ENCODE data around the gene LHX4. TPM values are rescaled to one million over a fixed set of nuclear protein-coding genes. Genes with fewer than 3 reads are reported as not detected.

LHX4 gene
- total and polyA plus RNA-seq, 10 donors = 0.02 to 2.0 (median 0.03) TPM; not detected in 5

GRCh38 chr1:180251526-180252305, 21.7 kb downstream of the LHX4 start:
- Histone ChIP-seq H3K4me1 (peaks cover 0 to 17% (median 7%) of the 10 kb centered on the region in 6 donors), H3K4me3 (no peak overlapping the region), H3K27me3 (replicated peaks in 1 of 7) (peaks cover 0 to 53% (median 5%) of the 10 kb centered on the region in 7 donors), H3K9me3 (no peaks in the 10 kb centered on the region), H3K27ac (no peak overlapping the region), H3K36me3 (no peaks in the 10 kb centered on the region)
- intact Hi-C loops (cut with DNase I; ENCODE audit: low total_unique reads) = loop anchor here (10.0 kb wide), 2 partner anchors 163 to 223 kb away; no protein-coding TSS in a partner anchor
- WGBS, 5 donors = 84 to 90% (median 87%) methylated on average over 8 to 9 of the region's 9 CpGs
- TF ChIP-seq POLR2AphosphoS5 (IDR thresholded peaks at IDR 0.05) = no peak
- no peak for TF ChIP-seq CTCF (IDR thresholded peaks at IDR 0.05 in 8 of 11, conservative IDR thresholded peaks at IDR 0.05 in 3 of 11)
- TF ChIP-seq POLR2A (IDR thresholded peaks at IDR 0.05) = no peak
- DNase-seq = peak; percentile 66

DNA sequence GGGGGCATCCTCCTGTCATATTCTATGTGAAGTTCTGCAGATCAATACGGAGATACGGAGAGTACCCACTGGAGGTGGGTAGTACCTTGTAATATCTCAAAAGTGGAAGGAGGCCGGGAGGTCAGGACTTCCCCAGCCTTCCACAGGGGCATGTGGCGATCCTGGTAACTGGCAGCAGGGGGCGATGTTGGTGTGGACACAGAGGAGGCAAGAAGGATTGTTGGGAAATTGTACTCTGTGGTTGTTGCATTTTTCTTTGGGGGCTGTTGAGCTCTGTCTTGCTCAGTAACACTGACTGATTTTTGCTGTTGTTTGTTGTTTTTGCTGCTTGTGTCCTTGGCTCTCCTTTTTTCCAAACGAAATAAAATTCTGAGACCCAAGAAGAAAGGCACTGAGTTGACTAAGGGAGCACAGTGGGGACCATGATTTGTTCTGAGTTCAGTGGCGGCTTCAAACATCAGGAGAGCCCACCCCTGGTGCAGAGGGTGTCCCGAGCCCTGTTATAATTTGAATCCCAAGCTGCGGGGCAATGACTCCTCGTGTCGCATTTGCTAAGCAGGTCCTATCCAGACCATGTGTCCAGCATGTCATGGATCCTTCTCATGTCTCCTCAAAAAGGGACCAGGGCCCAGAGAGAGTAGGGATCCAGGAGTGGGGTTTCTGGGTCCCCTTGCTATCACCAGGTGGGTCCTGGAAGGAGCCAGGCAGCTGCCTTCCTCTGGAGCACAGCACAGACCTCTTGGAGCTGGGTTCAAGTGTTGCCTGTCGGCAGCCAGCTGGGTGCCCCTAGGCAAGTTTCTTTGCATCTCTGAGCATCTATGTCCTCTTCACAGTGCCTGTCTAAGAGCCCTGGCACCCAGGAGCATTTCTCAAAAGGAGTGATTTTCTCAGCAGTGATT, 22.8 kb downstream of the LHX4 start:
- WGBS, 5 donors = 62 to 69% (median 64%) methylated on average over 12 of the region's 12 CpGs
- no peaks in the 10 kb centered on the region for H3K36me3 ChIP-seq
- DNase-seq = peak; percentile 94
- peak in 1 of 3 donors; percentile 32 for TF ChIP-seq POLR2AphosphoS5 (IDR thresholded peaks at IDR 0.05)
- no peak for TF ChIP-seq POLR2A (IDR thresholded peaks at IDR 0.05)
- peak; percentile 72 to 94 (median 86) for TF ChIP-seq CTCF (IDR thresholded peaks at IDR 0.05 in 8 of 11, conservative IDR thresholded peaks at IDR 0.05 in 3 of 11)
- peaks cover 0 to 64% (median 15%) of the 10 kb centered on the region in 7 donors for H3K27me3 ChIP-seq (replicated peaks in 1 of 7)
- intact Hi-C loops (cut with DNase I; ENCODE audit: low total_unique reads) = loop anchor here (10.0 kb wide), 2 partner anchors 162 to 222 kb away; no protein-coding TSS in a partner anchor
- H3K9me3 ChIP-seq = no peaks in the 10 kb centered on the region
- peak overlapping the region in 1 of 8 donors; percentile 46 for H3K27ac ChIP-seq
- H3K4me1 ChIP-seq = peaks cover 0 to 17% (median 7%) of the 10 kb centered on the region in 6 donors
- no peak overlapping the region for H3K4me3 ChIP-seq

GRCh38 chr1:180253585-180254495, 23.8 kb downstream of the LHX4 start:
- intact Hi-C loops (cut with DNase I; ENCODE audit: low total_unique reads) = loop anchor here (10.0 kb wide), 2 partner anchors 161 to 221 kb away; no protein-coding TSS in a partner anchor
- 64 to 85% (median 78%) methylated on average over 23 to 31 of the region's 31 CpGs for WGBS, 5 donors

More at GRCh38 chr1:180253585-180254495, 23.8 kb downstream of the LHX4 start:
- no peak overlapping the region for H3K4me3 ChIP-seq
- DNase-seq = peak; percentile 73
- TF ChIP-seq POLR2AphosphoS5 (IDR thresholded peaks at IDR 0.05) (peak in 1 of 3 donors; percentile 14), CTCF (IDR thresholded peaks at IDR 0.05 in 8 of 11, conservative IDR thresholded peaks at IDR 0.05 in 3 of 11) (no peak), POLR2A (IDR thresholded peaks at IDR 0.05) (no peak)
- H3K9me3 ChIP-seq = no peaks in the 10 kb centered on the region
- H3K27ac ChIP-seq = peak overlapping the region in 1 of 8 donors; percentile 46
- no peaks in the 10 kb centered on the region for H3K36me3 ChIP-seq
- peaks cover 0 to 74% (median 23%) of the 10 kb centered on the region in 7 donors for H3K27me3 ChIP-seq (replicated peaks in 1 of 7)
- H3K4me1 ChIP-seq = peaks cover 0 to 17% (median 7%) of the 10 kb centered on the region in 6 donors
